Measurements from ENCODE around the gene MTRR.

MTRR gene

DNA sequence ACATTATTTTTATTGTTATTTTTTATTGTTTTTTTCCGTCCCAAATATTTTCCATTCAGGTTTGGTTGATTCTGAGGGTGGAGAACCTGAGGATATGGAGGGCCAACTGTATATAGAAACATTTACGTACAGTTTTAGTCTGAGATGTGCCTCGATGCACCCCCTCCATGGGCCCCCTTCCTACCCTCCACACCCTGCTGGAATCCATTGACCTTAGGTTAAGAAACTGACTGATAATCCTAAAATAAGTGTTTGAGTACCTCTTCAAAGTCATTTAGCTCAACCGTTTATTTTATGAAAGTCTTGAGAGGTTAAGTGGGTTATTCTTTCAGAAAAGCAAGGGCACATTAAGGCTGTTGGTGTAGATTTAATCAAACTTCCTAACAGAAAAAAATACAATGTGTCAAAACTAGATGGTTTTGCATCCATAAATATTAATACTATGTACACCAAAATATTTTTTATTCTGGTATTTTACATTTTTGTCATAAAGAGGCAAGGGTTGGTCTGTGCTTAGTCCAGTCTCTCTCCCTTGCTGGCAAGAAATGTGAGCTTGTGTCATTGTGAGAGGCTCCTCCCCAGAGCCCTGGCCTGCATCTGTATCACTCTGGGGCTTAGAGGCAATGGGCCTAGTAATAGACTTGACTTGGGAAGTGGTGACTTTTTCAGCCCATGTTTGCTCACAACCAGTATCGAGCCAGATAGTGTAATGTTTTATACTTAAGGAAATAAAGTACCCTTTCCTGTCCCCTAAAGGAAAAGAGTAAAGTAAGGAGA is 15.7 kb downstream of the MTRR start:
- no peak for DNase-seq (ENCODE audit: low read depth)
- TF ChIP-seq, protein P1, sequence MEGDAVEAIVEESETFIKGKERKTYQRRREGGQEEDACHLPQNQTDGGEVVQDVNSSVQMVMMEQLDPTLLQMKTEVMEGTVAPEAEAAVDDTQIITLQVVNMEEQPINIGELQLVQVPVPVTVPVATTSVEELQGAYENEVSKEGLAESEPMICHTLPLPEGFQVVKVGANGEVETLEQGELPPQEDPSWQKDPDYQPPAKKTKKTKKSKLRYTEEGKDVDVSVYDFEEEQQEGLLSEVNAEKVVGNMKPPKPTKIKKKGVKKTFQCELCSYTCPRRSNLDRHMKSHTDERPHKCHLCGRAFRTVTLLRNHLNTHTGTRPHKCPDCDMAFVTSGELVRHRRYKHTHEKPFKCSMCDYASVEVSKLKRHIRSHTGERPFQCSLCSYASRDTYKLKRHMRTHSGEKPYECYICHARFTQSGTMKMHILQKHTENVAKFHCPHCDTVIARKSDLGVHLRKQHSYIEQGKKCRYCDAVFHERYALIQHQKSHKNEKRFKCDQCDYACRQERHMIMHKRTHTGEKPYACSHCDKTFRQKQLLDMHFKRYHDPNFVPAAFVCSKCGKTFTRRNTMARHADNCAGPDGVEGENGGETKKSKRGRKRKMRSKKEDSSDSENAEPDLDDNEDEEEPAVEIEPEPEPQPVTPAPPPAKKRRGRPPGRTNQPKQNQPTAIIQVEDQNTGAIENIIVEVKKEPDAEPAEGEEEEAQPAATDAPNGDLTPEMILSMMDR (IDR thresholded peaks at IDR 0.05; ENCODE audit: low read depth, low read length, missing control alignments), result no peak
- no peak overlapping the region for H3K4me3 ChIP-seq (ENCODE audit: low read depth, low read length)

DNA sequence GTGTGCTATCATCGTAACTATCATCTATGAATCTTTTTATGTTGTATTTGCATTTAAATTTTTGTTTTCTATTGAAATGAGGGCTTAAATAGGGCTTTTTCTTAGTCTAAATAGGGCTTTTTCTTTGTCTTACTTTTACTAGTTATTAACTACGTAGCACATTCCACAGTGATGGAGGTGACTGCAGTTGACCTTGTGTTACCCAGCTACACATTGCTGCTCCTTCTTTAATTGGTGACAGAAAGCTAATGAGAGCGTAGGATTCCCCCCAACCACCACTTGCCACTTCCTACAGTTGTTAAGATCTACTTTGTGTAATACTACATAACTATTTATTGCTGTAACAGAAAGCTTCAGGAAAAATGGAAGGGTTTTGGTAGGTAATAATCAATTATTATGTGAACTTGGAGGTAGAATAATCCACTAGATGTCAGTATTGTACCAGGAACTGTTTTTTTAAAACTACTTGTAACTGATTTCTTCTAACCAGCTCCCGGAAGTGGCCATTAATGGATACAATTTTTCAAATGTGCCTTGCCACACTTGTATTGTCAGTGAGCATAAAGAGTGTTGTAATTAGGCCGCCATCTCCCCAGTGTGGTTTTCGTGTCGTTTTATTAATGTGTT is 18.0 kb downstream of the MTRR start:
- no peak for DNase-seq (ENCODE audit: low read depth)
- no peak overlapping the region for H3K4me3 ChIP-seq (ENCODE audit: low read depth, low read length)
- TF ChIP-seq, protein P1 (IDR thresholded peaks at IDR 0.05; ENCODE audit: low read depth, low read length, missing control alignments), result peak; percentile 43

DNA sequence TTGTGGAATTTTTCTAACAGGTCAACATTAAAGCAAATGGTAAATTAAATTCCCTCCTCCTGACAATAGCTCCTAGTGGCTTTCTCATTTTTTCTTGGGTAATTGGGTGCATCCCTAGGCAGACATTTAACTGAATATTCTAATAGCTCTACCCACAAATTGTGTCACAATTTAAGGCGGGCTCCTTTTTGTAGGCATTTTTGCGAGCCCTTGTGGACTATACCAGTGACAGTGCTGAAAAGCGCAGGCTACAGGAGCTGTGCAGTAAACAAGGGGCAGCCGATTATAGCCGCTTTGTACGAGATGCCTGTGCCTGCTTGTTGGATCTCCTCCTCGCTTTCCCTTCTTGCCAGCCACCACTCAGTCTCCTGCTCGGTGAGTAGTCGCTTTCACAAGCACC is 20.0 kb downstream of the MTRR start:
- H3K4me3 ChIP-seq (ENCODE audit: low read depth, low read length), result no peak overlapping the region
- TF ChIP-seq, protein P1 (IDR thresholded peaks at IDR 0.05; ENCODE audit: low read depth, low read length, missing control alignments), result no peak
- no peak for DNase-seq (ENCODE audit: low read depth)

DNA sequence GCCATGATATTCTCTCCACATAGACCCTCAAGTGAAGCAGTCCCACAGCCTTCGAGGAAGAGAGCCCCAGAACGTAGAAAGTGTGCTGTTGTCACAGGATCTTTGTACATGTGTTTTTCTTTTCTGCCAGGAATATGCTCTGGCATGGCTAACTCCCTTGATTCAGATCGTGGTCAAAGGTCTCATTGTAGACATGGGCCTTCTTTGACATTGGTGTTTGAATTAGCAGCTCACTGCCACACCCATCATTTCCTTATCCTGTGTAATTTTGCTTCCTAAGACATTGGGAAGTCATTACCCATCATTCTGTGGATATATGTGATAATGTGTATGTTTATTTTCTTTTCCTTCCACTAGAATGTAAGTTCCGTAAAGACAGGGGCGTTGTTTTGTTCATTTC is 25.5 kb downstream of the MTRR start:
- DNase-seq (ENCODE audit: low read depth), result no peak
- no peak overlapping the region for H3K4me3 ChIP-seq (ENCODE audit: low read depth, low read length)
- TF ChIP-seq, protein P1 (IDR thresholded peaks at IDR 0.05; ENCODE audit: low read depth, low read length, missing control alignments), result no peak

DNA sequence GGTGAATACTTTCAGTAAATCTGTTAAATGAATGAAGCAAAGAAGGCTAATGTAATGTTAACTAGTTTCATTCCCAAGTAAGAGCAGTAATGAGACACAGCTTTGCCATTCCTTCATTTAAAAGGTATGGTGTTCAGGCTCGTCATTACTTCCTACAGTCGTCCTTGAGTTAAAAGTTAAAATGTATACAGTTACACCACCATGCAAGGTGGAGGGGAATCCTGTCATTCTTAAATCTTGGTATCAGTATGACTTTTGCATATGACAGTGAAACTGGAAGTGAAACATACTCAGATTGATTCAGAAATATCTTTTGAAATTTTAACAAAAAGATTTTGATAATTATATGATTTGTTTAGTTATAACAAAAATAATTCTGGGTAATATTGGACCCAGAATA is 25.9 kb downstream of the MTRR start:
- no peak overlapping the region for H3K4me3 ChIP-seq (ENCODE audit: low read depth, low read length)
- TF ChIP-seq, protein P1 (IDR thresholded peaks at IDR 0.05; ENCODE audit: low read depth, low read length, missing control alignments), result no peak
- DNase-seq (ENCODE audit: low read depth), result no peak

DNA sequence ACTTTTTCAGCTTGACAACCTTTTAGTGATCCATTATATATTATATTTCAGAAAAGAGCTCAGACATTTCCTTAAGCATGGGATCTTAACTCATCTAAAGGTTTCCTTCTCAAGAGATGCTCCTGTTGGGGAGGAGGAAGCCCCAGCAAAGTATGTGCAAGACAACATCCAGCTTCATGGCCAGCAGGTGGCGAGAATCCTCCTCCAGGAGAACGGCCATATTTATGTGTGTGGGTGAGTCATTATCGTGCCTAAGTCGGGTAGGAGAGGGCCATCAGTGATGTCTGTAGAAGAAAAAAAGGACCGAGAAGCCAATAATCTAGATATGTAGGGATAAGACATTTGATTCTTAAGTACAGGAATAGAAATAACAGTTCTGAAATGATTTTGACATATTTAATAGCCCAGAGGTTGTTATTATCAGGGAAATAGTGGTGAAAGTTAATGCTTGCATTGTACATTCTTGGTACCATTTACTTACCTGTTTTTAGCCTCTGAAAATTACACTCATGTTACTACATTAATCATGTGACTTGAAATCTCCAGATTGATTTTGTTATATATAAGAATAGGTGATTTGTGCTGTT is 28.2 kb downstream of the MTRR start:
- H3K4me3 ChIP-seq (ENCODE audit: low read depth, low read length), result no peak overlapping the region
- DNase-seq (ENCODE audit: low read depth), result no peak
- TF ChIP-seq, protein P1 (IDR thresholded peaks at IDR 0.05; ENCODE audit: low read depth, low read length, missing control alignments), result peak; percentile 20

Data from GM12864 (cell line).